HG02798 (cell line): Measurements from ENCODE around the gene ARMC6.

Source experiments
- ATAC-seq: cut with Tn5 transposase; IDR thresholded peaks from one replicate; pipeline ENCODE4 v1.9.1; 2021; ENCODE audit warnings: mild to moderate bottlenecking; ENCODE audit not compliant: unreplicated experiment, poor library complexity

The ARMC6 gene

DNA sequence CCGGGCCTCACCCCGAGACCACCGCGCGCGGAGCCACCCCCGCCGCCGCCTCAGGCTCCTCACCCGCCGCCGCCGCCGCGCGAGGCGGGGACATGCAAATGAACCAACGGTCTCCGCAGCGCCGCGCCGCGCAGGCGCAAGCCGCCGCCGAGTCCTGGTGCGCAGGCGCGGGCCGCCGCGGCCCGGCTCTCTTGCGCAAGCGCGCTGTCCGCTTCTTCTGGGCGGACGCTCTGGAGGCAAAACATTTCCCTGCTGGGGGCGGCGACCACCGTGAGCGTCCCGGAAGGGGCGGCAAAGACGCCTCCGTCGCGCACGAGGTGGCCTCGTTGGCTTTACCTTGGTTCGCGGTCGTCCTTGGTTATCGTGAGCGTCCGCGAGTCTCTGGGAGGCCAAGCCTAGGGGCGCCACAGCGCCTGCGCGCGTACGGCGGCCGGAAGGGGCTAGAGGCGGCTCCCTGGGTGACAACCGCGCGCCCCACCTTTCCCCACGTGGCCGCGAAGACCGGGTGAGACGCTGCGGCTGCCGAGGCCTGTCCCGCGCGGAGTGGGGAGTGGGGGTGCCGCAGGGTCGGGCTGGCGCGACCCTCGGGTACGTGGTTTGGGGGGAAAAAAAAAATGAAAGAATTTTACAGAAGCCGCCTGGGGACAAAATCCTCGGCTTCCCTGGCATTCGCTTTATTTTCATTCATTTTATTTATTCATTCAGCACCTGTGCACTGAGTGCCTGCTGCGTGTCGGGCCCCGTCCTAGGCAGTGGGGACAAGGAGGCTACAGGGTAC lies at the start of gene ARMC6, which contains the start of gene SUGP2:
Gene ARMC6 (plus strand): TSS at position 178 of the 778 bp plus-strand sequence. CDS start 607 bp downstream, outside the sequence.
Gene SUGP2 (minus strand): TSS at position 92 of the 778 bp plus-strand sequence. CDS start 2,446 bp downstream, outside the sequence.
- ATAC-seq, result peak; percentile 84

DNA sequence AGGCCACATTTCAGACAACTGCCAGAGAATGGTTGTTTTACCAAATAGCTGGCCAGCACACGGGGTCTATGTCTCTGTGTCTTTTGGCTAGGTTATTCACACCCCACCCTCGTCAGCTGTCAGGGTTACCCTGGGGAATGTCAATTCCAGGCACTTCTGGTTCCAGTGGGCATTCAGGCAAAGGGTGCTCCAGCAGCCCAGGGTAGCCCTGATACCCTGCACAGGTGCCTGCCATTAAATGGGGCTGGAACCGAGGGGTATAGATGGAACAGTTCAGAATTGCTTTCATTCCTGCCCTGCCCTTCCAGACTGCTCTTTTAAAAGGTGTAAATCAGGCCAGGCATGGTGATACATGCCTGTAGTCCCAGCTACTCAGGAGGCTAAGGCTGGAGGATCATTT lies 49.2 kb upstream of the ARMC6 start:
- no peak for ATAC-seq

DNA sequence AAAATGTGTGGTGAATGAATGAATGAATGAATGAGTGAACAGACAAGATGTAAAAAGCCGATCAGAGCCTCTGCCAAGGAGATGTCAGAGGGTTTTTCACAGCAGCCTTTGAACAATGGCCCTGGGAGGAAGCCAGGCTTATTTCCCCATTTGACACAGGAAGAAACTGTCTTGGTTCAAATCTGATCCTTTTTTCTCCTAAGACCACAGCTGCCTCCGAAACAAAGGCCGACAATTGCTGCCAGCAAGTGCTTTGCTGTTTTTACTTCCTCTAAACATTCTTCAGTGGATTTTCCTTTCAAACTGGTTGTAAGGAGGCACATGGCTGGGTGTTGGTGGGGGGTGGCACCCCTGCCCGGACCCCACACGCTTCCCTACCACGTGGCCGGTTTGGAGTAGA lies 48.1 kb upstream of the ARMC6 start:
- no peak for ATAC-seq

DNA sequence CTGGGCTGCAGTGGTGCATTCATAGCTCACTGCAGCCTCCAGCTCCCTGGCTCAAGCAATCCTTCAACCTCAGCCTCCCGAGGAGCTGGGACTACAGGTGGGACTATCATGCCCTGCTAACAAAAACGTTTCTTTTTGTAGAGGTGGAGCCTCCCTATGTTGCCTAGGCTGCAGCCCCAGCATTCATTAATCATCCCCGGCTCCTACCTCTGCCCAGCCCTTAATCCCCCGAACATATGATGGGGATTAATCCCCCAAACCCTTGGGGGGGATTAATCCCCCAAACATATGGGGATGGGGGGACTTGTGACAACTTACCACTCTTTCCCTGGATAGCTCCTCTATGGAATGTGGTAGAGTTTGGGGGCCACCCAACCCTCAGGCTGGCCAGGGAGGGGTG lies 45.9 kb upstream of the ARMC6 start:
- ATAC-seq, result no peak

DNA sequence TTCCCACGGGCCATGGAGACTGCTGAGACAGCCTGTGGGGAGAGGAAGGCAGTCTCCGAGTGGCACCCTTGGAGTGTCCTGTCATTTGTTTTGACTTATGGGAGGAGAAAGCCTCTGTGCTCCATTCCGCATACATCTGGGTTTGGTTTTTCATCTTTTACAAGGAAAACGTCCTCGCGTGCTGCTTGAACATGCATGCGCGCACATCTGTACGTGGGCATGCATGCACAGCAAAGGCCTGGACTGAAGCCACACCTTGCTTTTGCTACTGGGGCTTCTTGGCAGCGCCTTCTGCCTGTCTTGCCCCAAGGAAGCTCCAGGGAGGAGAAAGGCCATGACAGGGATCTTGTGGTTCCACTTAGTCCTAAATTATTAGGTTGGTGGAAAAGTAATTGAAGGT lies 44.1 kb upstream of the ARMC6 start:
- ATAC-seq, result no peak

DNA sequence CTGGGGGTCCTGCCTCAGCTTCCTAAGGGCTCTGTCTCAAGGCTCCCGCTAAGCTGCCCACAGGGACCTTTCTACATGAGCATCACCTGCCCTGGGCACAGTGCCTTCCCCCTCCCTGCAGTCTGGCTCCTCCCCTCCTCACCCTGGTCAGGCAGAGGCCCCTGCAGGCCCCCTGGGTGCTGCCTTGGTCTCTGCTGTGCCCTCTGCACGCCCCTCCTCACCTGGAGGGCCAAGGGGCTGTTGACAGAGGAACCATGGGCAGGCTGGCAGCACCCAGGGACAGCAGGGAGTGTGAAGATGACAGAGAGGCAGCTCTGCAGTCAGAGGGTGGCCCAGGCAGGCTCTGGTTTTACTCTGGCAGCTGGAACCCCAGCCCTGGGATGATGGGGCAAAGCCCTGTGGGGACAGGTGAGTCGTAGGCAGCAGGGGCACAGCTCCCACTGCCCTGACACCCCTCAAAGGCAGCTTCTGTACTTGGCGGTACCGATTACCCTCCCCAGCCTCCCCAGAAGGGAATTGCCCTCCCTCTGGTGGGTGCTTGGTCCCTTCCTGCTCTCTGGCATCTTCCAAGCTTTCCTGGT lies 43.2 kb upstream of the ARMC6 start:
- ATAC-seq, result no peak

DNA sequence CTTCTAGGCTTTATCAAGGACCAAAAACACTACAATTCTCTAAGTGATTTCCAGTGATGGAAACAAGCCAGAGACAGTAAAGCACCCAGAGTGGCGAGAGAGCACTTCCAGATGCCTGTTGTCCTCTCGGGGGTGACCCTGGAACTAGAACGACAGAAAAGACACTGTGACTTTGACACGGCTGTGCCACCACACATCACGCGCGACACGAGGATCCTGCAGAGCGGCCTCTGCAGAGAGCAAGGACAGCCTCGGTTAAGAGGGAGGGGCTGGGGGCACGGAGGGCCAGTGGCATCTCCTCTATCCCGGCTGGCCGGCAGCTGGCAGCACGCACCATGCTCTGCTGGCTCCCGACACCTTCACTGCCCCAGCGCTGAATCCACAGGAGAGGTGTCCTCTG lies 42.4 kb upstream of the ARMC6 start:
- ATAC-seq, result no peak

DNA sequence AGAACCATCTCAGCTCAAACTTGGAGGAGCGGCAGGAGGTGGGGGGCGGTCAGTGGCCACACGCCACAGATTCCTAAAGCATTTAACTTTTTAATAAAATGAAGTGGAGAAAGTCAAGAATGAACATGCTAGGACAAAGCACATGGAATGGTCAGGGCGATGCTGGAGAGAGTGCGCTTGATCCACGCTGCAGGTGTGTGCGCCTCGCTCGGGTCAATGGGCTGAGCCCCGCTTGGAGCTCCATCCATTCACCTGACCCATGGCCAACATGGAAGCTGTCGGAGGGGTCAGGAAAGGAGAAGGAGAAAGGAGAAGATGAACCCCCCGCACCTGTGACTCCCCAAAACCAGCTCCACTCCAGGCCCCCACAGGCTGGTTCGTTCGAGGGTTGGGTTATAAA lies 41.9 kb upstream of the ARMC6 start:
- ATAC-seq, result no peak

DNA sequence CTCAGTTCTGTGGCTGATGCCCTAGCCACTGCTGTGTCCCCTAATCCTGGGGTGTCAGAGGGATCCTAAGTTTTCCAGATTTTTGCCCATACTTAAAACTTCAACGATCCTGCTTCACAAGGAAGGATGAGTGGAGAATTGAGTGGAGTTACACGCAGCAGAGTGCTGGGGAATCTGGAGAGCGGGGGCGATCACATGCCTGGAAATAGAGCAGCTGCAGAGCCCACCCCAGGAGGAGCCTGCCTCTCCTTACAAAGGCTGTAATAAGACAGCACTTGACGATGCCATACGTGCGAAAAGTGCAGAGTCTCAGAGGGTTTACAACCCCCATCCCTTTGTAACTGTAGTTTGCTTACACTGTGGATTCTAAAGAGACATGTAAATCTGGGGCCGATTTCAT lies 40.7 kb upstream of the ARMC6 start:
- ATAC-seq, result no peak

DNA sequence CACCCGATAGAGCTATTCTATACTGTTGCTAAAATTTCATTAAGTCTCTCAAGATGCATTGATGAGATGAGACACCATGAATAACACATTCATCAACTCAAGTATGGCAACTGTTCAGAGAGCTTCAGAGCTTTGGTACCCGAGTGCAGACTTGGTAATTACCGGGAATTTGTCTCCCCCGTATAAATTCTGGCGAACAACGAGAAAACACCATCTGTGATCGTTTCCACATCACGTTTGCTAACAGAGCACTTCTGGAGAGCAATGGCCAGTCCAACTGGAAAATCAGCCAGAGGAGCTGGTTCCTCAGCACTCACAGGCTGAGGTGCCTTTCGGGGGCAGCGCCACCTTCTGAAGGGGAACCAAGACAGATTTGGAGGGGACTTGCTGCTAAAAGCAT lies 40.3 kb upstream of the ARMC6 start:
- ATAC-seq, result no peak

DNA sequence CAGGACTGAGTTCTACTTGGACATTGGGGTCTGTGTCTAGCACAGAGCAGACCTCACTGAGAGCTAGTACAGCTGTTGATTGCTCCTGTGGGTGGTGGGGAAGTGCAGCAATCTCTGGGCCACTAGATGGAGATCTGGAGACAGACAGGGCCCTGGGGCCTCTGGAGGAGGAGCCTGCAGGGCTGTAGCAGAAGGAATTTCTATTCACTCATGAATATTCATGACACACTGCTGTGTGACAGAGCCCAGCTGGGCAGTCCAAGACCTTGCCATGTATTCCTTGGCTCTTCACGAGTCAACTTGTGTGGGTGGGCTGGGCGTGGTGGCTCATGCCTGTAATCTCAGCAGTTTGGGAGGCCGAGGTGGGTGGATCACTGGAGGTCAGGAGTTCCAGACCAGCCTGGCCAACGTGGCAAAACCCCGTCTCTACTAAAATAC lies 37.6 kb upstream of the ARMC6 start:
- ATAC-seq, result no peak

DNA sequence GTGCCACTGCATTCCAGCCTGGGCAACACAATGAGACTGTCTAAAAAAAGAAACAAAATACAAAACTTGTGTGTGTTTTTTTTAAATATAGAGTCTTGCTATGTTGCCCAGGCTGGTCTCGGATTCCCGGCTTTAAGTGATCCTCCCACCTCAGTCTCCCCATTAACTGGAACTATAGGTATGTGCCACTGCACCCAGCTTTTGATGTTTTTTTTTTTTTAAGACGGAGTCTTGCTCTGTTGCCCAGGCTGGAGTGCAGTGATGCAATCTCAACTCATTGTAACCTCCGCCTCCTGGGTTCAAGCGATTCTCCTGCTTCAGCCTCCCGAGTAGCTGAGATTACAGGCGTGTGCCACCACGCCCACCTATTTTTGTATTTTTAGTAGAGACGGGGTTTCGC lies 37.1 kb upstream of the ARMC6 start:
- ATAC-seq, result no peak

DNA sequence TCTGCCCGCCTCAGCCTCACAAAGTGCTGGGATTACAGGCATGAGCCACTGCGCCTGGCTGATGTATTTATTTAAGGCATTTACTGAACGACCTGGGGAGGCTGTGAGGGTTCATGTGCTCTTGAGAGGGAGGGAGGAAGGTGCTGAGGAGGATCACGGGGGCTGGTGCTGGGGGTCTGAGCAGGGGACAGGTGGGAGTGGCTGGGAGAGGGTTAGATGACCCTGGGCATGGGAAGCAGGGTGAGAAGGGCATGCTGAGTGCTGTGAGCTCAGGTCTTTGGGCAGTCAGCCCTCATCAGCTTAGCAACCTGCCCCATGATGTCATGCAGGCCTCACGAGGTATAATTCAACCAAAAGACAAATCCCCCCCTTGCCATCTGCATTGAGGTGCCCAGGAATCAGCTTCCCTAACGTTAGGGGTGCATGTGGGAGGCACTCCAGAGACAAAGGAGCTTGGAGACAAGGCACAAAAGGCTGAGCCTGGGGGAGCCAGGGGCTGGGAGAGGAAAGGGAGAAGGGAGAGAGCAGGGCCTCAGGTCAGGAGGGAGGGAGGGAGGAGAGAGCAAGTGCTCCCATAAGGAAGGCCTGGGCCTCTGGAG lies 36.5 kb upstream of the ARMC6 start:
- ATAC-seq, result no peak

DNA sequence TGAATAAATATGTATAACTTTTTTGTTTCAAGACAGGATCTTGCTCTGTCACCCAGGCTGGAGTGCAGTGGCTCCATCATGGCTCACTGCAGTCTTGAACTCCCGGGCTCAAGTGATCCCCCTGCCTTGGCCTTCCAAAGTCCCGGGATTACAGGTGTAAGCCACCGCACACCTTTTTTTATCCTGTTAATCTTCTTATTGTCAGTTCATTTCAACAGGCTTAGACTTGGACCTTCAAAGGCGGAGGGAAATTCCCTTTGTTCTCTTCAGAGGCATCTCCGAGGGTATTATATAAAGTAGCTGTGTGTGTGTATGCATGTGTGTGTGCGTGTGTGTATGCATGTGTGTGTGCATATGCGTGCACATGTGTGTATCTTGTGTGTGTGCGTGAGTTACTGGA lies 35.1 kb upstream of the ARMC6 start:
- no peak for ATAC-seq

DNA sequence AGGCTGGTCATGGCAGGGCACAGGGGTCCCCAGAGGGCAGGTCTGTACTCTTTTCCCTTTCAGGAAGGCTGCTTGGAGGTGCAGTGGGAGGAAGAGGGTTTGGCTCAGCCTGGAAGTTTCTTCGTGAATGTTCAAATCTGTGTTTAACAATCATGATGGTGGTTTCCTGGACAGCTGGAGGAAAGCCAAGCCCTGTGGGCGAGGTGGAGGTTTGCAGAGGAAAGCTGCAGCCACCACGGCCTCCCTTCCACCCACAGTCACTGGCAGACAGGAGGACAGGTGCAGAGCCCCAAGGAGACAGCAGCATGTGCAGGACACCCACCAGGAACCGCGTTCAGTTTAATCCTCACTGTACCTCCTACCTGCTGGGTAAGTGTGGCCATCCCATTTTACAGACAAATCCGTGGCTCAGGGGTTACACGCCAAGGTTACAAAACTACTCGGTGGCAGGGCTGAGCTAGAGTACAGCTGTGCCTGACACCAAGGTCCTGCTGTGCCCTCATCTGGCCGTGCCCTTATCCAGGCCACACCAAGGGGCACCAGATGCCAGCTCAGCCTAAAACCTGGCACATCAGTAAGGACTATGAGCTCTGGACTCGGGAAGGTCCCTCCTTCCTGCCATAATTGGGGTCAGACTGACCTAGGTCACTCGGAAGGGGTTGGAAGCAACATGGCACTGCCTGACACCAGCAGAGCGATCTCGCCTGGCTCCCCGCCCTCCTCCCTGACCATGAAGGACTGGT lies 34.2 kb upstream of the ARMC6 start:
- no peak for ATAC-seq

DNA sequence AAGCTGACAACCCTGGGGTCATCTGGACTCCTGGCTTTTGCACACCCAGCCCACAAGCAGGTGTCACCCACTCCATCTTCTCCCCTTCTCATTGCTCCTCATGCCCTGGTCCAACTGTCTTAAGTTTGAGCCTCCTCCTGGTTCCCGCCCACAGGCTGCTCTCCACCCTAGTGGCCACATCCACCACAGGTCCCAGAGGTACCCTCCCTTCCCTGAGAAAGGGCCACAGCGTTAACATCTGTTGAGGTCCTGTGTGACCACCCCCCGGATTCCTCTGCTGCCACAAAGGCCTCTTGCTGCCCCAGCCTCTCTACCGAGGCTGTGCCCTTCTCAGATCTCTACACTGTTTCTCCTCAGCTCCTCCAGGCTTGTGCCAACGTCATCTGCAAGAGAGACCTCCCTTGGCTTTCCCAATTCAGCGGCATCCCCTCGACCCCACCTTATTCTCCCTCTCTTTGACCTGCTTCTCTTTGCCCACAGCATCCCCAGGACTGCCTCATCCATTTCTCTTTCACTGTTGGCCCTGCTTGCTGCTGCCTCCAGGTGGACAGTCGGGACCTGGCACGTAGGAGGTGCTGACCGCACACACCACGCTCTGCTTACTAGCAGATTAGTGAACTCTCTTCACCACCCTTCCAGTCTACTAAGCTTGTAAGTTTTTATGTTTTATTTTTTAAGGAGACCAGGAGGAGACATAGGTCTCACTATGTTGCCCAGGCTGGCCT lies 33.3 kb upstream of the ARMC6 start:
- ATAC-seq, result no peak

DNA sequence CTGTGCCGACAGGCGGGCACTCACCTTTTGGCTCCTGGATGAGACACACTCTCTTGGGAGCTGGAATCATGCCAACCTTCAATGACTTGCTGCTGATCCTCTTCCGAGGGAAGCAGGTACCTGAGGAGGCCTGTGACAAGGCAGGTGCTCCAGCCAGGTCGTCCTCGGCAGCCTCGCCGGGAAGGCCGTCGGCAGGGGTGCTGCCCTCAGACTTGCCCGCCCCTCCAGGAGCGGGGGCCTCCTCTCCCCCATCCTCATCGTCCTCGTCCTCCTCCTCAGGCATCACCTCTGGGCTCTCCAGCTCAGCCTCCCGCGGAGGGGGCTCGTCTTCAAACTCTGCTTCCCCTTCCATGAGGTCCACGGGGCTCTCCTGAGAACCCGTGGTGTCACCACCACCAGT lies 29.3 kb upstream of the ARMC6 start:
- ATAC-seq, result no peak

DNA sequence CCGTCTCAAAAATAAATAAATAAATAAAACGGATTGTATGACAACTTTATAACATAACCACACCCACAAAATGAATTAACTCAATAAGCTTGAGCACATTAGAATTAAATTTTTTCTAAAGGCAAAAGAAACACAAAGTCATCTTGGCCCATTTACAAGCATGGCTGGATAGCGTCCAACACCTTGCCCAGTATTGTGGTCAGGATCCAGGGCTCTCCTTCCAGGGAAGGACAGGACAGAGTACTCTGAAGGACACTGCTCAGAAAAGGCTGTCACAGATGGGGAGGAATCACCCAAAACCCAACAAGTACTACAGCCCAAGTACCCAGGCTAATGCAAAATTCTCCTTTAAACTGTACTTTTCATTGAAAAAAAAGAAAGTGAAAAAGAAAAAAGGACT lies 27.2 kb upstream of the ARMC6 start:
- ATAC-seq, result no peak

DNA sequence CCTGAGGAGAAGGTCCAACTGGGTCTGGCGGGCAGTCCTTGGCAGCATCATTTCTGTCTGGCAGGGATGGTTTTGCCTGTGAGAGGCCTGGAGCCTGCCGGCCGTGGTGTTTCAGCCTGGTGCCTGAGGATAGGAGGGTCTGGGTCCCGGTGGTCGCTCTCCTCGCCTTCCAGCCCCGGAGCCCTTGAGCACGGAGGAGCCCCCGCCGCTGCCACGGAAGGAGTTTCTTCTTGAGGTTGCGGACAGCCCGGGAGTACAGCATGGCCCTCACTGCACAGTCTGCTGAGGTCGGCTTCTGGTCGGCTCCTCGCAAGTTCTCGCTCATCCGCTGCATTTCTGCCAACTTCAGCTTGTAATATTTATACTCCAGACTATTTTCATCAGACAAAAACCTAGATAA lies 23.5 kb upstream of the ARMC6 start:
- no peak for ATAC-seq

DNA sequence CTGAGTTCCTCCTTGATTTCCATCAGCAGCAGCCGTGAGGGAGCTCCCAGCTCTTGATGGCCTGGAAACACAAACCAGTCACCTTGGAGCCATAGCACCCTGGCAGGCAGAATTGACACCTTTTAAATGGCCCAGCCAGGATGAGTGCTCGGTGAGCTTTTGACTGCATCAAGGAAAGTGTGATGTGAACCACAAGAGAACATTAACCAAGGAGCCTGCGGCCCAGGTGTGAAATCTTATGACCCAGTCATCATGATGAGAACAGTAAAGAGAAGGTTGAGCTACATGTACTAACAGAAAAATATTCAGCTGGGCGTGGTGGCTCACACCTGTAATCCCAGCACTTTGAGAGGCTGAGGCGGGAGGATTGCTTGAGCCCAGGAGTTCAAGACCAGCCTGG lies 22.9 kb upstream of the ARMC6 start:
- ATAC-seq, result no peak
